SK-N-DZ (cell line): Measurements from ENCODE around the gene AATK.

Source experiments
- DNase-seq: peaks from one replicate; pipeline ENCODE4 v3.0.0-alpha.2; 2015; ENCODE audit warnings: low spot score

AATK gene

GRCh38 chr17:81127526-81128177 is 38.4 kb downstream of the AATK start:
- DNase-seq, result no peak

- no peak for DNase-seq
These were observed 38.9 kb downstream of the AATK start for GRCh38 chr17:81127133-81127455.

DNA sequence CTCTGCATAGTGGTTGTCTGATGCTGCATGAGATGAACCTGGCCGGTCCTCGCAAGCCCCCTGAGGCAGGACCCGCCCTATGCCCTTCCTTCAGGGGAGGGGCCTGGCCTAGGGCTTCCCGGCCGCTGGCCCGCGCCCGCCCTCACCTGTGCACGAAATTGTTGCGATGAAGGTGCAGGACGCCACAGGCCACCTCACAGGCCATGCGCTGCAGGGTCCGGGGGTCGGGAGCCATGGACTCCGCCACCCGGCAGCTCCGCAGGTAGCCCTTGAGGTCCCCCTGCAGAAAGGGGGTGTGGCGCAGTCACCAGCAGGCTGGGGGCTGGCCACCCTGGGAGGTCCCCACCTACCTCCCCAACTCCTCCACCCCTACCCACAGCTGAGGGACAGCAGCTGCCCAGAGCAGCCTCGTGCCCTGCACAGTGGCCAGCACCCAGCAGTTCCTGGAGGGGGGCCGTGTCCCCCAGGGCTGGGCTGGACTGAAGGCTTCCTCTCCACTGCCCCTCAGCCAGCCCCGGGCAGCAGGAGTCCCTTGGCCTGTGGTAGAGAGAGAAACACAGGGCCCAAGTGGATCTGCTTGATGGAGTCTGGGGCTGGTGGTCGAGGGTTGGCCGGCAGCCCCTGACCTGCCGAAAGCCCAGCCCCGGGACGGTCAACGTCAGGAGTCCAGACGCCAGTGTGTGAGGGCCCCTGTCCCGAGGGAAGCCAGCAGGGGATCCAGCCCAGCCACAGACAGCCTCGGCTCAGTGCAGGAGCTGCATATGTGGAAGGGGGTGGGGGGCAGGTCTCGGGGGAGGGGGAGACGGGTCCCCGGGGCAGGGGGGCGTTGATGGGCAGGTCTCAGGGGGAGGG is 39.5 kb downstream of the AATK start:
- no peak for DNase-seq

DNA sequence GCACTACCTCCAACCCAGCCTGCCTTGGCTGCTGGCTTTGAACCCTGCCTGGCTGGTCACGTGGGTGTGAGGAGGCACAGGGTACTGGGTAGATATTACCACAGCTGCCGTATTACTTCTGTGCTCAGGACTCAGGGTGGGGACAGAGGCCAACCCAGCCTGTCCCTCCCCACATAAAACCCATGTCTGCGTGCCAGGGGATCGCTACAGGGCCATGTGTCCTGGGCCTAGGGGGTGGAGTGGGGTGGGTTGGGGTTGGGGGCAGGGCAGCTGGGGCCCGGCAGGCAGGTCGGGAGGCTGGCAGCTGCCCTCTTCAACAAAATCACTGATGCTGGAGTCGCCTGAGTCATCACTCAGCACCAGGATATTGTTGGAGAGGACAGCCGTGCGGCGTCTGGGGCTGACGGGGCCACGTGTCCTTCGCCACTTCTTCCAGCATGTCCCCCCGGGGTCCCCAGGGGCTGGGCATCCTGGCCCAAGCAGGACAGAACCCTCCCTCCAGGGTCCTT is 40.4 kb downstream of the AATK start:
- no peak for DNase-seq

GRCh38 chr17:81124377-81124776 is 41.6 kb downstream of the AATK start:
- DNase-seq, result no peak

GRCh38 chr17:81123052-81124048 is 42.7 kb downstream of the AATK start:
- no peak for DNase-seq

DNA sequence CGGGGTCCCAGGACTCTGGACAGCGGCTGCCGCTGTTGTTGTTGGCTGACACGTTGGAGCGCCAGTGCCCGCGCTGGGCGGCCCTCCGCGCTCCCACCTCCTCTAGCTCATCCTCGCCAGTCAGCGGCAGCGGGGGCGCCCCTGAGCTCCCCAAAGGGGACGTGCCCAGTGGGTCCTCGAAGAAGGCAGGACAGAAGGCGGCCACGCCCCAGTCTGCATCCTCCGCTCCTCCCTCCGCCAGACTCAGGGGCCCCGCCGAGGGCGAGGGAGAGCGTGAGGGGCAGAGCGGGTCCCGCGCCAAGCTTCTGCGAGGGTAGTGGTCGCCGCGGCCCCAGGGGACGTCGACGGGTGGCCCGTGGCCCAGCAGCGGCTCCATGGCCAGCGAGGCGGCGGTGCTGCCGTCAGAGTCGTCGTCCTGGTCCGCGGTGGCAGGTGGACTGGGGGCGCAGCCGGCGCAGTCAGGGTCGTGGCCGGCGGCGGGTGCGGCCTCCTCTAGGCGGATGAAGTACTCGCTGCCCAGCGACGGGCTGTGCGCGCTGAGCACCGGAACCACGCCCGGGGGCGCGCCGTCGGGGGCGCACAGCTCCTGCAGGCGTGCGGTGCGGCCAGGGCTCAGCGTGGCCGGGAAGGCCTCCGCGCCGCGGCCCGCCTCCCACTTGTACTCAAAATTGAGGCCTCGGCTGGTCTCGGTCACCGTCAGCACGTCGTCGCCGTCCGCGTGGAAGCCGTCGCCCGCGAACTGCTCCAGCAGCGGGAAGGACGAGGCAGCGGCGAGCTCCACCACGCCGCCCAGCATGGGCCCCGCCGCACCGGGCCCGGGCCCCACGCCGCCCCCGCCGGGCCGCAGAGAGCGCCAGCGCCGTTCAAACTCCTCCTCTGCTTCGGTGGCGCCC is 43.9 kb downstream of the AATK start:
- no peak for DNase-seq

GRCh38 chr17:81120695-81121621 is 45.1 kb downstream of the AATK start:
- DNase-seq, result no peak

GRCh38 chr17:81120149-81120484 is 45.9 kb downstream of the AATK start:
- DNase-seq, result no peak

DNA sequence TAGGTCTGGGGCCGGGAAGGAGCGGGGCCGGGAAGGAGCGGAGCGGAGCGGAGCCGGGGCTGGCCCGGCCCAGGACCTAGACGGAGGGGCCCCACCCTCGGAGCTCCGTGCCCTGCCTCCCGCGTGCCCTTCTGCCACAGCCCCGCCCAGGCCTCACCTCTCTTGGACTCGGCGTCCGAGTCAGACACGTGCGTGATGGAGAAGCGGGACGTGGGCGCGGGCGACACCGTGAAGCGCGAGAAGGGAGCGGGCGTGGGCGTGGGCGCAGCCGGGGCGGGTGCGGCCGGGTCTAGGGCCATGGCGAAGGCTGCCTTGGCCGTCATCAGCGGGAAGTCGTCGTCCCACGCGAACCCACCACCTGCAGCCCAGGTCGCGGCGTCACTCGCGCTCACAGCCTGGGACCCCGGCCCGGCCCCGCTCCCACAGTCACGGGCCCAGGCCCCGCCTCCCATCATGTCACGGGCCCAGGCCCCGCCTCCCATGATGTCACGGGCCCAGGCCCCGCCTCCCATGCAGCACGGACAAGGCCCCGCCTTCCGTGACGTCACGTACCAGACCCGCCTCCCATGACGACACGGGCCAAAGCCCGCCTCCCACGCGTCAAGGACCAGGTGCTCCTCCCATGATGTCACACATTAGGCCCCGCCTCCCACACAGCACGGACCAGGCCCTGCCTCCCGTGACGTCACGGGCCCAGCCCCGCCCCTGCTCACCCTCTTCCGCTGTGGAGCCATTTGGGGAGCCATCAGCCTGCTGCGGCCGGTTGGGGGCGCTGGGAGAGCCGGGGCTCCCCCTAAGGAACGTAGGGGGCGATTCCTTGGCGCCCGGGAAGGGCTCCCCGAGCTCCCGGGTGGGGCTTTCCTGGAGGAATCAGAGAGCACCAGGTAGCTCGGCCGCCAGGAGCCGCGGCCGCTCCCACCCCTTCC is 46.5 kb downstream of the AATK start:
- DNase-seq, result peak; percentile 66

GRCh38 chr17:81118308-81119221 is 47.5 kb downstream of the AATK start:
- no peak for DNase-seq

GRCh38 chr17:81117672-81118198 is 48.3 kb downstream of the AATK start:
- DNase-seq, result no peak

GRCh38 chr17:81116704-81117103 is 49.3 kb downstream of the AATK start:
- DNase-seq, result no peak

GRCh38 chr17:81115749-81116464 is 50.1 kb downstream of the AATK start:
- DNase-seq, result peak; percentile 69

- DNase-seq, result no peak
These were observed 50.8 kb downstream of the AATK start for GRCh38 chr17:81115219-81115618.

DNA sequence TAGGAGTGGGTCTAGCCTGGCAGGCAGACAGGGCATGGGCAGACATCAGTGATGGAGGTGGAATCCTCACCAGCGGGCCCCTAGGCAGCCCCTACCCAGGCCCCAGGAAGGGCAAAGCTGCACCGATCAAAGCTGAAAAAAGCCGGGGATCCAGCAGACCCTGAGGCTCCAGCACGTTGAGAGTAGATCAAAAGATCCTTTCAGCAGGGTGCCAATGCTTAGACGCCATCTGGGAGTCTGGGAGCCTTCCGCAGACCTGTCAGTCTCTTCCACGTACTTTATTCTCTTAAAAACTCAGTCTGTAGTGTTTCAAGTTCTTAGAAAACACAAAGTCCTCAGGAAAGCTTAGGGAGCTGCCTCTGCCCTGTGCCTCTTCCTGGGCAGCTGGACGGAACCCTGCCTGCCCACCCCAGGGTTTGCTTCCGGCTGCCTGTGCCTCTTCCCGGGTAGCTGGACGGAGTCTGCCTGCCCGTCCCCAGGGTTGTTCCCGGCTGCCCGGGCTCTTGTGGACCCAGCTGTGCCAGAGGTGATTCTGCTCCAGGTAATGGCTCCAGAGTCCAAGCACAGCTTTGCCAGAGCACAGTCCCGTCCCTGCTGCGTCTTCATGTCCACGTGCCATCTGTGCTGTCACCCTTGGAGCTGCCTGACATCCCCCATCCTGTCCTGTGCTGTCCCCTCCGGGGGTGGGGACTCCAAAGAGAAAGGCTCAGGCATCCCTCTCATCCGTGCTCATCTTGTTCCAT is 51.5 kb downstream of the AATK start:
- DNase-seq, result no peak
